GM18526 (cell line): Measurements from ENCODE around the gene CELF4.

ENCODE experiments used
- POLR2A ChIP-seq: IDR thresholded peaks from 3 replicates; pipeline ENCODE4 v1.6.1; 2011; ENCODE audit not compliant: insufficient read length; ENCODE audit errors: extremely low read depth

CELF4 gene

GRCh38 chr18:37565101-37565976 lies at the start of gene CELF4:
CELF4 (minus strand) TSS chr18:37565798.
- TF ChIP-seq POLR2A, result no peak

- no peak for TF ChIP-seq POLR2A
Measured at GRCh38 chr18:37613253-37613565, 47.6 kb upstream of the CELF4 start.

GRCh38 chr18:37612524-37613252 lies 47.1 kb upstream of the CELF4 start:
- TF ChIP-seq POLR2A, result no peak

GRCh38 chr18:37611614-37612279 lies 46.1 kb upstream of the CELF4 start:
- TF ChIP-seq POLR2A, result no peak

GRCh38 chr18:37608876-37609275 lies 43.3 kb upstream of the CELF4 start:
- no peak for TF ChIP-seq POLR2A

- no peak for TF ChIP-seq POLR2A
Measured at GRCh38 chr18:37607281-37607680, 41.7 kb upstream of the CELF4 start.

- TF ChIP-seq POLR2A, result no peak
Measured at GRCh38 chr18:37604032-37604431, 38.4 kb upstream of the CELF4 start.

- TF ChIP-seq POLR2A, result no peak
Measured at GRCh38 chr18:37598966-37599896, 33.6 kb upstream of the CELF4 start.

GRCh38 chr18:37598396-37598795 lies 32.8 kb upstream of the CELF4 start:
- TF ChIP-seq POLR2A, result no peak

- TF ChIP-seq POLR2A, result no peak
Measured at GRCh38 chr18:37590346-37590745, 24.7 kb upstream of the CELF4 start.

GRCh38 chr18:37588289-37588688 lies 22.7 kb upstream of the CELF4 start:
- TF ChIP-seq POLR2A, result no peak

GRCh38 chr18:37586656-37587225 lies 21.1 kb upstream of the CELF4 start:
- no peak for TF ChIP-seq POLR2A

- no peak for TF ChIP-seq POLR2A
Measured at GRCh38 chr18:37584952-37585695, 19.5 kb upstream of the CELF4 start.

GRCh38 chr18:37584217-37584616 lies 18.6 kb upstream of the CELF4 start:
- TF ChIP-seq POLR2A, result no peak

GRCh38 chr18:37582261-37582660 lies 16.7 kb upstream of the CELF4 start:
- no peak for TF ChIP-seq POLR2A
